MM.1S (cell line): Measurements from ENCODE around the gene ACIN1.

Experiments used
- DNase-seq: peaks from one replicate; pipeline ENCODE4 v3.0.0-alpha.2; 2015
- H2AFZ ChIP-seq: fragments of 300-600 bp; sonication (generic); 2 replicates; pipeline ENCODE4 v1.6.0; 2016; ENCODE audit warnings: antibody characterized with exemption, low read length
- H3F3A ChIP-seq: fragments of 300-600 bp; sonication (generic); 2 replicates; pipeline ENCODE4 v1.6.1; 2016; ENCODE audit warnings: mild to moderate bottlenecking, antibody characterized with exemption, low read length, moderate library complexity, mixed read lengths; ENCODE audit not compliant: insufficient read depth
- H3K27ac ChIP-seq: fragments of 300-600 bp; sonication (generic); 2 replicates; pipeline ENCODE4 v1.5.1; 2016; ENCODE audit warnings: mild to moderate bottlenecking, low read length
- H3K27me3 ChIP-seq: fragments of 300-600 bp; sonication (generic); replicated peaks from 2 replicates; pipeline ENCODE4 v1.6.0; 2016; ENCODE audit warnings: low read length; ENCODE audit not compliant: insufficient read depth
- H3K36me3 ChIP-seq: fragments of 300-600 bp; sonication (generic); replicated peaks from 2 replicates; pipeline ENCODE4 v1.6.1; 2016; ENCODE audit warnings: mild to moderate bottlenecking, low read length, mixed read lengths; ENCODE audit not compliant: insufficient read depth
- H3K4me1 ChIP-seq: fragments of 300-600 bp; sonication (generic); 2 replicates; pipeline ENCODE4 v1.6.1; 2016; ENCODE audit warnings: low read length, mixed read lengths
- H3K4me2 ChIP-seq: fragments of 300-600 bp; sonication (generic); 2 replicates; pipeline ENCODE4 v1.6.0; 2016; ENCODE audit warnings: low read depth, low read length
- H3K4me3 ChIP-seq: fragments of 300-600 bp; sonication (generic); 2 replicates; pipeline ENCODE4 v1.5.1; 2016; ENCODE audit warnings: low read length, mixed read lengths
- H3K79me2 ChIP-seq: fragments of 300-600 bp; sonication (generic); 2 replicates; pipeline ENCODE4 v1.6.1; 2016; ENCODE audit warnings: mixed run types, low read length, mixed read lengths
- H3K9ac ChIP-seq: fragments of 300-600 bp; sonication (generic); 2 replicates; pipeline ENCODE4 v1.6.1; 2016; ENCODE audit warnings: low read length, mixed read lengths
- H3K9me2 ChIP-seq: fragments of 300-600 bp; sonication (generic); replicated peaks from 2 replicates; pipeline ENCODE4 v1.6.1; 2016; ENCODE audit warnings: mild to moderate bottlenecking, low read length, mixed read lengths; ENCODE audit not compliant: insufficient read depth
- H3K9me3 ChIP-seq: fragments of 300-600 bp; sonication (generic); replicated peaks from 2 replicates; pipeline ENCODE4 v1.6.1; 2016; ENCODE audit warnings: mild to moderate bottlenecking, low read length, mixed read lengths; ENCODE audit not compliant: insufficient read depth
- H4K20me1 ChIP-seq: fragments of 300-600 bp; sonication (generic); 2 replicates; pipeline ENCODE4 v1.6.1; 2016; ENCODE audit warnings: mild to moderate bottlenecking, low read length, moderate library complexity, mixed read lengths; ENCODE audit not compliant: insufficient read depth
- EZH2 ChIP-seq: fragments of 300-600 bp; sonication (generic); optimal IDR thresholded peaks from 2 replicates; pipeline ENCODE3; 2017; ENCODE audit warnings: low read depth, mild to moderate bottlenecking, antibody characterized with exemption, low read length, mixed read lengths
- EZH2phosphoT487 ChIP-seq: fragments of 300-600 bp; sonication (generic); IDR thresholded peaks from 2 replicates; pipeline ENCODE4 v1.6.1; 2018; ENCODE audit warnings: antibody characterized with exemption, low read length
- TF ChIP-seq, protein P1 (sequence below): fragments of 300-600 bp; sonication (generic); IDR thresholded peaks from 2 replicates; pipeline ENCODE4 v1.5.1; 2016; ENCODE audit warnings: antibody characterized with exemption, low read length, mixed read lengths

Gene ACIN1

DNA sequence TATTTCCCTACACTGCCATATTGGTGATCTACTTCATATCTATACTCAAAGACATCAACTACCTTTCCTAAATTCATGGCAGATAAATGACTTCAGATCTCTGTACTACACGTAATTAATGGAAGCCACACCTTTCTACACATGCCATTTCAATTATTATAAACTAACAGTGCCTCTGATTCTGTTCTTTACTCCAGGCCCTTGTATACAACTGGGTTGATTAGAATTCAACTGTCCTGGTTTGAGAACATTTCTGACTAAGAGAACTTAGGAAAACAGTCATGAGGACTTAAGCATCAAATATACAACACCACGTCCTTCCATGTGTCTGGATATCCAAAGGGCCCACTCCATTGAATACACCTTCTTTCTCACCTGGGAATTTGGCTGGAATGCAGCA is 1.8 kb downstream of the ACIN1 start:
- Histone ChIP-seq H3K4me3 (no peak overlapping the region), H3K27me3 (no peaks in the 10 kb centered on the region), H3F3A (no peaks in the 10 kb centered on the region), H4K20me1 (no peaks in the 10 kb centered on the region), H3K9ac (no peak overlapping the region), H3K27ac (no peak overlapping the region), H3K9me3 (no peaks in the 10 kb centered on the region), H3K36me3 (no peaks in the 10 kb centered on the region; the same call in 1 of the 2 replicates), H3K4me2 (no peak overlapping the region), H2AFZ (no peak overlapping the region), H3K79me2 (peaks cover 56% of the 10 kb centered on the region), H3K4me1 (no peaks in the 10 kb centered on the region), H3K9me2 (no peaks in the 10 kb centered on the region)
- TF ChIP-seq, protein P1, sequence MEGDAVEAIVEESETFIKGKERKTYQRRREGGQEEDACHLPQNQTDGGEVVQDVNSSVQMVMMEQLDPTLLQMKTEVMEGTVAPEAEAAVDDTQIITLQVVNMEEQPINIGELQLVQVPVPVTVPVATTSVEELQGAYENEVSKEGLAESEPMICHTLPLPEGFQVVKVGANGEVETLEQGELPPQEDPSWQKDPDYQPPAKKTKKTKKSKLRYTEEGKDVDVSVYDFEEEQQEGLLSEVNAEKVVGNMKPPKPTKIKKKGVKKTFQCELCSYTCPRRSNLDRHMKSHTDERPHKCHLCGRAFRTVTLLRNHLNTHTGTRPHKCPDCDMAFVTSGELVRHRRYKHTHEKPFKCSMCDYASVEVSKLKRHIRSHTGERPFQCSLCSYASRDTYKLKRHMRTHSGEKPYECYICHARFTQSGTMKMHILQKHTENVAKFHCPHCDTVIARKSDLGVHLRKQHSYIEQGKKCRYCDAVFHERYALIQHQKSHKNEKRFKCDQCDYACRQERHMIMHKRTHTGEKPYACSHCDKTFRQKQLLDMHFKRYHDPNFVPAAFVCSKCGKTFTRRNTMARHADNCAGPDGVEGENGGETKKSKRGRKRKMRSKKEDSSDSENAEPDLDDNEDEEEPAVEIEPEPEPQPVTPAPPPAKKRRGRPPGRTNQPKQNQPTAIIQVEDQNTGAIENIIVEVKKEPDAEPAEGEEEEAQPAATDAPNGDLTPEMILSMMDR, result no peak
- no peak for TF ChIP-seq EZH2phosphoT487
- TF ChIP-seq EZH2, result no peak
- no peak for DNase-seq

DNA sequence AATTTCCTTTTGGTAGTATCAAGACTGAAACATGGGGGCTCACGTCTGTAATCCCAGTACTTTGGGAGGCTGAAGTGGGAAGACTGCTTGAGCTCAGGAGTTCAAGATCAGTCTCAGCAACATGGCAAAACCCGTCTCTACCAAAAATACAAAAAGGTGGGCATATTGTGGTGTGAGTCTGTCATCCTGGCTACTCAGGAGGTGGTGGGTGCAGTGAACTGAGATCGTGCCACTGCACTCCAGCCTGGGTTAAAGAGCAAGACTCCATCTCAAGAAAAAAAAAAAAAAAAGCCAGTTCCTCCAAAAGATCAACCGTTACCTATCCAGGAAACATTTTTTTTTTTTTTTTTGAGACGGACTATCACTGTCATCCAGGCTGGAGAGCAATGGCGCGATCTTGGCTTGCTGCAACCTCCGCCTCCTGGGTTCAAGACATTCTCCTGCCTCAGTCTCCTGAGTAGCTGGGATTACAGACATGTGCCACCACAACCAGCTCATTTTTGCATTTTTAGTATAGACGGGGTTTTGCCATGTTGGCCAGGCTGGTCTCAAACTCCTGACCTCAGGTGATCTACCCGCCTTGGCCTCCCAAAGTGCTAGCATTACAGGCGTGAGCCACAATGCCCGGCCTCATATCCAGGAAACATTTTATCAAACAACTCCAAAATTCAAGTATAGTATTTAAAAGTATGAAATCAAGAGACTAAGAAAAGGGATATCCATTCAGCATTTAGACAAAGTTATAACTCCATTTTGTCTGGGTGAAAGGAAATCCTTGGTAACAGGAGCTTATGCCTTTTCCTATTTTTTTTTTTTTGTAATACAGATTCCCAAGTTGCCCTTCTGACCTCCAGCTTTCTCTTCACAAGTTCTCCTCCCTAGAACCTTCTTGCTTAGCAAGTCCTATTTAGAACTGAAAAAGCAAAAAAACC is 3.4 kb downstream of the ACIN1 start:
- H3K9ac ChIP-seq, result no peak overlapping the region
- no peaks in the 10 kb centered on the region for H4K20me1 ChIP-seq
- H3K4me2 ChIP-seq, result no peak overlapping the region
- no peaks in the 10 kb centered on the region; the same call in 1 of the 2 replicates for H3K36me3 ChIP-seq
- no peak overlapping the region for H3K27ac ChIP-seq
- no peaks in the 10 kb centered on the region for H3K27me3 ChIP-seq
- H3K9me3 ChIP-seq, result no peaks in the 10 kb centered on the region
- no peaks in the 10 kb centered on the region for H3F3A ChIP-seq
- no peak for TF ChIP-seq EZH2phosphoT487
- TF ChIP-seq, protein P1, result no peak
- TF ChIP-seq EZH2, result no peak
- no peaks in the 10 kb centered on the region for H3K9me2 ChIP-seq
- no peak overlapping the region for H3K4me3 ChIP-seq
- peaks cover 41% of the 10 kb centered on the region for H3K79me2 ChIP-seq
- no peak overlapping the region for H2AFZ ChIP-seq
- H3K4me1 ChIP-seq, result no peaks in the 10 kb centered on the region
- DNase-seq, result no peak

DNA sequence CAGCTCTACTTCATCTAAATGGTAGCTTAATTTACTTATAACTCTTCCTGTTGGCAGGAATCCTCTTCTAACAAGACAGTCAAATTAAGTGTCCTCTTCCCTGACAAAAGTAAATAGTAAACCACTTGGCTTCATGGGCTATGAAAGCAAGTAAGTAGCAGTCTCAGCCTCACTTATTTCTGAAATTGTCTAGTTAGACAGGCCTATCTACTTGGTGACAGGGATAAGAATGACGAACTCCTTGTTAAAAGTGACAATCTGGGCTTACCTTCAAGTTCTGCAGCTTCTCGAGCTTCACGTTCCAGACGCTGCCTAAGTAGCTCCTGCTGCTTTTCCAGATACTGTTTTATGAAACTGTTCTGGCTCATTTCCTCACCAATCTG is 4.7 kb downstream of the ACIN1 start:
- H3K36me3 ChIP-seq, result no peaks in the 10 kb centered on the region; the same call in 1 of the 2 replicates
- no peaks in the 10 kb centered on the region for H4K20me1 ChIP-seq
- peaks cover 35% of the 10 kb centered on the region for H3K79me2 ChIP-seq
- no peaks in the 10 kb centered on the region for H3K9me3 ChIP-seq
- no peak overlapping the region for H3K4me2 ChIP-seq
- no peak overlapping the region for H3K9ac ChIP-seq
- no peaks in the 10 kb centered on the region for H3F3A ChIP-seq
- H3K27ac ChIP-seq, result no peak overlapping the region
- H2AFZ ChIP-seq, result no peak overlapping the region
- no peaks in the 10 kb centered on the region for H3K9me2 ChIP-seq
- no peak for DNase-seq
- H3K4me1 ChIP-seq, result no peaks in the 10 kb centered on the region
- TF ChIP-seq EZH2, result no peak
- TF ChIP-seq EZH2phosphoT487, result no peak
- H3K27me3 ChIP-seq, result no peaks in the 10 kb centered on the region
- no peak overlapping the region for H3K4me3 ChIP-seq
